ENCODE data around the gene GRID1.

GRCh38 chr10:86018735-86019058 is 347.9 kb downstream of the GRID1 start:
- no peak for TF ChIP-seq CTCF (IDR thresholded peaks at IDR 0.05)
- no peak for TF ChIP-seq ZFX (IDR thresholded peaks at IDR 0.05; ENCODE audit: borderline replicate concordance)

Measured in 22Rv1 (cell line).